GM21576 (cell line): ENCODE measurements around the gene TMEM121.

ENCODE experiments used
- ATAC-seq: cut with Tn5 transposase; IDR thresholded peaks from one replicate; pipeline ENCODE4 v1.9.1; 2021; ENCODE audit warnings: mild to moderate bottlenecking, moderate library complexity; ENCODE audit not compliant: unreplicated experiment

Gene TMEM121

GRCh38 chr14:105527826-105528585 is 1.6 kb downstream of the TMEM121 start:
- ATAC-seq, result no peak

GRCh38 chr14:105528586-105529318 is 2.4 kb downstream of the TMEM121 start:
- no peak for ATAC-seq

- ATAC-seq, result no peak
These were observed 2.9 kb downstream of the TMEM121 start for GRCh38 chr14:105529319-105529568.

- ATAC-seq, result no peak
These were observed 3.3 kb downstream of the TMEM121 start for GRCh38 chr14:105529569-105530284.

- ATAC-seq, result no peak
These were observed 4.1 kb downstream of the TMEM121 start for GRCh38 chr14:105530285-105531087.

GRCh38 chr14:105531088-105531893 is 4.9 kb downstream of the TMEM121 start:
- no peak for ATAC-seq

- ATAC-seq, result no peak
These were observed 5.7 kb downstream of the TMEM121 start for GRCh38 chr14:105531894-105532623.

- ATAC-seq, result no peak
These were observed 6.4 kb downstream of the TMEM121 start for GRCh38 chr14:105532735-105533141.

- ATAC-seq, result no peak
These were observed 7.0 kb downstream of the TMEM121 start for GRCh38 chr14:105533391-105533790.

GRCh38 chr14:105533811-105534498 is 7.6 kb downstream of the TMEM121 start:
- ATAC-seq, result no peak

- ATAC-seq, result no peak
These were observed 8.2 kb downstream of the TMEM121 start for GRCh38 chr14:105534586-105534985.

GRCh38 chr14:105536051-105536450 is 9.7 kb downstream of the TMEM121 start:
- no peak for ATAC-seq

GRCh38 chr14:105536691-105537579 is 10.6 kb downstream of the TMEM121 start:
- no peak for ATAC-seq

GRCh38 chr14:105537580-105538474 is 11.4 kb downstream of the TMEM121 start:
- ATAC-seq, result no peak

GRCh38 chr14:105538481-105539049 is 12.2 kb downstream of the TMEM121 start:
- no peak for ATAC-seq

- no peak for ATAC-seq
These were observed 14.4 kb downstream of the TMEM121 start for GRCh38 chr14:105540811-105541210.
